Tibial artery (tissue), 4 donors: ENCODE results near the gene WFIKKN1.

Experiments used
- DNase-seq, 2 donors: peaks; one replicate each; pipeline ENCODE4 v3.0.0-alpha.2; 2019
- H3K27ac ChIP-seq, 2 donors: fragments of 200-600 bp; sonication (generic) in 1 of 2; 1 replicate in 1 of 2; 2 replicates in 1 of 2; pipeline ENCODE4 v1.5.1; 2018 to 2019; ENCODE audit warnings: mild to moderate bottlenecking in 1 of 2
- H3K27me3 ChIP-seq, 2 donors: fragments of 200-600 bp; sonication (generic) in 1 of 2; one replicate each; pipeline versions ENCODE4 v1.5.1 to v1.6.0; 2016 to 2019
- H3K36me3 ChIP-seq, 3 donors: fragments of 200-600 bp; sonication (generic) in 2 of 3; one replicate each; pipeline ENCODE4 v1.5.1; 2016 to 2019; ENCODE audit warnings: mild to moderate bottlenecking in 2 of 3
- H3K4me1 ChIP-seq, 4 donors: fragments of 200-600 bp; sonication (generic) in 2 of 4; 1 replicate in 3 of 4; 2 replicates in 1 of 4; pipeline ENCODE4 v1.5.1; 2016 to 2019
- H3K4me3 ChIP-seq, 2 donors: fragments of 200-600 bp; sonication (generic) in 1 of 2; 1 replicate in 1 of 2; 2 replicates in 1 of 2; pipeline ENCODE4 v1.5.1; 2018 to 2019; ENCODE audit warnings: mild to moderate bottlenecking in 2 of 2
- H3K9me3 ChIP-seq, 3 donors: fragments of 200-600 bp; sonication (generic) in 1 of 3; one replicate each; pipeline ENCODE4 v1.5.1; 2016 to 2019
- CTCF ChIP-seq, 2 experiments: fragments of 200-600 bp in 1 of 2; fragments of 450-650 bp in 1 of 2; IDR thresholded peaks; one replicate each; pipeline ENCODE4 v1.5.1; 2017 to 2019; ENCODE audit warnings: antibody characterized with exemption in 2 of 2, mild to moderate bottlenecking in 1 of 2, moderate library complexity in 1 of 2
- intact Hi-C: fragments of 100-400 bp; cut with DNase I; formaldehyde crosslinking; loops from one replicate; pipeline ENCODE4 v1.15.0; 2023; ENCODE audit warnings: low total_unique reads

The WFIKKN1 gene

GRCh38 chr16:648781-649589 lies 18.2 kb downstream of the WFIKKN1 start, which contains the start of gene WDR90:
WDR90 (plus strand) TSS chr16:649365; CDS start chr16:649417, 52 bp downstream.
- Histone ChIP-seq H3K36me3 (peaks cover 0 to 32% (median 7%) of the 10 kb centered on the region in 3 donors), H3K4me3 (peak within 1 kb of the TSS; percentile 81 to 84), H3K27me3 (no peaks in the 10 kb centered on the region), H3K4me1 (peaks cover 7 to 46% (median 23%) of the 10 kb centered on the region in 4 donors), H3K27ac (peak within 1 kb of the TSS; percentile 82 to 90), H3K9me3 (no peaks in the 10 kb centered on the region)
- DNase-seq: peak; percentile 92 to 94
- intact Hi-C loops: no loop called here
- no peak for TF ChIP-seq CTCF (IDR thresholded peaks at IDR 0.05)

- Histone ChIP-seq H3K4me1 (peaks cover 7 to 46% (median 23%) of the 10 kb centered on the region in 4 donors), H3K27ac (peak overlapping the region; percentile 82 to 90), H3K27me3 (no peaks in the 10 kb centered on the region), H3K4me3 (peak overlapping the region; percentile 81 to 84), H3K9me3 (no peaks in the 10 kb centered on the region), H3K36me3 (peaks cover 0 to 36% (median 7%) of the 10 kb centered on the region in 3 donors)
- DNase-seq: no peak
- no peak for TF ChIP-seq CTCF (IDR thresholded peaks at IDR 0.05)
- intact Hi-C loops: no loop called here
These were observed 18.8 kb downstream of the WFIKKN1 start for GRCh38 chr16:649631-650030.

GRCh38 chr16:651844-652243 lies 21.1 kb downstream of the WFIKKN1 start:
- Histone ChIP-seq H3K27ac (no peak overlapping the region), H3K9me3 (no peaks in the 10 kb centered on the region), H3K36me3 (peaks cover 0 to 58% (median 7%) of the 10 kb centered on the region in 3 donors), H3K4me3 (no peak overlapping the region), H3K4me1 (peaks cover 7 to 32% (median 23%) of the 10 kb centered on the region in 4 donors), H3K27me3 (no peaks in the 10 kb centered on the region)
- DNase-seq: no peak
- no peak for TF ChIP-seq CTCF (IDR thresholded peaks at IDR 0.05)
- intact Hi-C loops: no loop called here

- H3K4me1 ChIP-seq: peaks cover 7 to 24% (median 19%) of the 10 kb centered on the region in 4 donors
- H3K36me3 ChIP-seq: peaks cover 0 to 66% (median 7%) of the 10 kb centered on the region in 3 donors
- intact Hi-C loops: no loop called here
- no peak for DNase-seq
- H3K27ac ChIP-seq: no peak overlapping the region
- H3K27me3 ChIP-seq: no peaks in the 10 kb centered on the region
- H3K9me3 ChIP-seq: no peaks in the 10 kb centered on the region
- H3K4me3 ChIP-seq: no peak overlapping the region
- no peak for TF ChIP-seq CTCF (IDR thresholded peaks at IDR 0.05)
These were observed 21.9 kb downstream of the WFIKKN1 start for GRCh38 chr16:652454-653305.

- Histone ChIP-seq H3K27ac (no peak overlapping the region), H3K9me3 (no peaks in the 10 kb centered on the region), H3K27me3 (no peaks in the 10 kb centered on the region), H3K36me3 (peaks cover 0 to 80% (median 12%) of the 10 kb centered on the region in 3 donors), H3K4me3 (no peak overlapping the region), H3K4me1 (peaks cover 0 to 14% (median 9%) of the 10 kb centered on the region in 4 donors)
- TF ChIP-seq CTCF (IDR thresholded peaks at IDR 0.05): no peak
- DNase-seq: no peak
- intact Hi-C loops: no loop called here
These were observed 23.2 kb downstream of the WFIKKN1 start for GRCh38 chr16:654034-654433.
